IMR-90 (cell line): ENCODE measurements around the gene TRAF3. TPM values are rescaled to one million over a fixed set of nuclear protein-coding genes. Genes with fewer than 3 reads are reported as not detected.

ENCODE experiments used
- ATAC-seq: fragments of 200-7000 bp; cut with Tn5 transposase; 2 replicates; pipeline ENCODE4 v1.9.1; 2020; ENCODE audit warnings: low read depth, mild to moderate bottlenecking, moderate library complexity
- BruUV-seq: library from RNA; stranded (reverse); fragments of 400-500 nt; replicated peaks from 2 replicates; lab custom pipeline; 2021; lab: Mats Ljungman, UMichigan
- CTCF ChIA-PET: fragments of 300-600 bp; formaldehyde crosslinking; extraction: SDS; loops from one replicate; lab custom pipeline; 2021; ENCODE audit warnings: antibody characterized with exemption; lab: Yijun Ruan, JAX
- POLR2A ChIA-PET: fragments of 300-600 bp; sonication (Branson Sonifier 250); formaldehyde crosslinking; loops from one replicate; lab custom pipeline; 2022; ENCODE audit warnings: antibody characterized with exemption; ENCODE audit not compliant: unreplicated experiment; lab: Charles Lee
- DNase-seq: peaks from one replicate; pipeline ENCODE4 v3.0.0; 2013
- H2AFZ ChIP-seq: replicated peaks from 2 replicates; pipeline ENCODE3; 2013; ENCODE audit warnings: low read length, mild to moderate bottlenecking; ENCODE audit not compliant: poor library complexity
- H2AK5ac ChIP-seq: 2 replicates; pipeline ENCODE4 v1.6.1; 2013; ENCODE audit warnings: low read depth, low read length, inconsistent platforms
- H2AK9ac ChIP-seq: replicated peaks from 2 replicates; pipeline ENCODE3; 2013; ENCODE audit warnings: mild to moderate bottlenecking, low read depth, low read length, moderate library complexity; ENCODE audit not compliant: poor library complexity
- H2BK120ac ChIP-seq: 2 replicates; pipeline ENCODE4 v1.6.1; 2013; ENCODE audit warnings: low read depth, low read length, inconsistent platforms
- H2BK15ac ChIP-seq: 3 replicates; pipeline ENCODE4 v1.6.1; 2013; ENCODE audit warnings: low read depth, low read length, inconsistent platforms
- H2BK20ac ChIP-seq: 2 replicates; pipeline ENCODE4 v1.6.1; 2013; ENCODE audit warnings: low read depth, mild to moderate bottlenecking, inconsistent platforms, low read length, moderate library complexity
- H2BK5ac ChIP-seq: 2 replicates; pipeline ENCODE4 v1.6.1; 2013; ENCODE audit warnings: mild to moderate bottlenecking, low read depth, low read length, inconsistent platforms; ENCODE audit not compliant: poor library complexity, severe bottlenecking
- H3K14ac ChIP-seq: replicated peaks from 2 replicates; pipeline ENCODE4 v1.6.1; 2013; ENCODE audit warnings: low read depth, low read length, inconsistent platforms
- H3K18ac ChIP-seq: 2 replicates; pipeline ENCODE4 v1.6.1; 2013; ENCODE audit warnings: low read depth, low read length, control low read depth
- H3K23ac ChIP-seq: 2 replicates; pipeline ENCODE4 v1.6.1; 2013; ENCODE audit warnings: low read depth, low read length, inconsistent platforms
- H3K27ac ChIP-seq: 2 replicates; pipeline ENCODE4 v1.5.1; 2013; ENCODE audit warnings: mild to moderate bottlenecking, control low read depth, low read length; ENCODE audit not compliant: insufficient read depth
- H3K27me3 ChIP-seq: 2 replicates; pipeline ENCODE4 v1.6.1; 2013; ENCODE audit warnings: low read length; ENCODE audit not compliant: control insufficient read depth, insufficient read depth
- H3K36me3 ChIP-seq: 2 replicates; pipeline ENCODE4 v1.6.1; 2013; ENCODE audit warnings: low read length, mixed read lengths; ENCODE audit not compliant: control insufficient read depth, insufficient read depth
- H3K4ac ChIP-seq: 2 replicates; pipeline ENCODE4 v1.6.1; 2013; ENCODE audit warnings: low read depth, low read length, inconsistent platforms
- H3K4me1 ChIP-seq: 2 replicates; pipeline ENCODE4 v1.6.1; 2013; ENCODE audit warnings: low read length, mixed read lengths; ENCODE audit not compliant: control insufficient read depth, insufficient read depth
- H3K4me2 ChIP-seq: 2 replicates; pipeline ENCODE4 v1.6.1; 2013; ENCODE audit warnings: low read depth, mild to moderate bottlenecking, control low read depth, low read length, moderate library complexity
- H3K4me3 ChIP-seq: 2 replicates; pipeline ENCODE4 v1.5.1; 2013; ENCODE audit warnings: low read depth, mild to moderate bottlenecking, control low read depth, low read length, moderate library complexity; ENCODE audit not compliant: insufficient read depth
- H3K56ac ChIP-seq: 2 replicates; pipeline ENCODE4 v1.6.1; 2013; ENCODE audit warnings: low read length, inconsistent platforms; ENCODE audit not compliant: insufficient read depth; ENCODE audit errors: extremely low read depth
- H3K79me1 ChIP-seq, 2 experiments: 2 replicates each; pipeline ENCODE4 v1.6.1; 2013; ENCODE audit warnings: low read length in 2 of 2, inconsistent platforms in 1 of 2, low read depth in 1 of 2
- H3K9ac ChIP-seq: 2 replicates; pipeline ENCODE4 v1.6.1; 2013; ENCODE audit warnings: low read depth, low read length, control low read depth
- H3K9me1 ChIP-seq: 2 replicates; pipeline ENCODE4 v1.6.1; 2013; ENCODE audit warnings: low read length, inconsistent platforms; ENCODE audit not compliant: insufficient read depth
- H3K9me3 ChIP-seq: 2 replicates; pipeline ENCODE4 v1.6.1; 2013; ENCODE audit warnings: low read length; ENCODE audit not compliant: control insufficient read depth, insufficient read depth
- H4K20me1 ChIP-seq: 2 replicates; pipeline ENCODE4 v1.6.1; 2013; ENCODE audit warnings: low read length, inconsistent platforms; ENCODE audit not compliant: insufficient read depth
- H4K5ac ChIP-seq: 2 replicates; pipeline ENCODE4 v1.6.1; 2013; ENCODE audit warnings: mild to moderate bottlenecking, low read depth, low read length, control low read depth
- H4K8ac ChIP-seq, 2 experiments: 2 replicates each; pipeline ENCODE4 v1.6.1; 2013; ENCODE audit warnings: low read depth in 2 of 2, low read length in 2 of 2, control low read depth in 1 of 2, inconsistent platforms in 1 of 2
- H4K91ac ChIP-seq: 2 replicates; pipeline ENCODE4 v1.6.1; 2013; ENCODE audit warnings: low read depth, low read length, inconsistent platforms; ENCODE audit not compliant: insufficient read depth
- BHLHE40 ChIP-seq: fragments of 150-350 bp; IDR thresholded peaks from 2 replicates; pipeline ENCODE4 v1.6.1; 2016; ENCODE audit warnings: mild to moderate bottlenecking, low read depth, low read length
- CEBPB ChIP-seq: IDR thresholded peaks from 2 replicates; pipeline ENCODE4 v1.6.1; 2012; ENCODE audit warnings: low read depth, low read length, improper control_type of control experiment
- CHD1 ChIP-seq: IDR thresholded peaks from 2 replicates; pipeline ENCODE4 v1.6.1; 2012; ENCODE audit warnings: low read depth, low read length, improper control_type of control experiment
- FOS ChIP-seq: fragments of 150-350 bp; IDR thresholded peaks from 2 replicates; pipeline ENCODE4 v1.6.1; 2016; ENCODE audit warnings: low read depth, low read length
- MAFK ChIP-seq: IDR thresholded peaks from 2 replicates; pipeline ENCODE4 v1.6.1; 2012; ENCODE audit warnings: low read depth, low read length, improper control_type of control experiment
- MAZ ChIP-seq: IDR thresholded peaks from 2 replicates; pipeline ENCODE4 v1.6.1; 2012; ENCODE audit warnings: low read depth, mild to moderate bottlenecking, low read length, improper control_type of control experiment, moderate library complexity, borderline replicate concordance
- MXI1 ChIP-seq: IDR thresholded peaks from 2 replicates; pipeline ENCODE4 v1.6.1; 2012; ENCODE audit warnings: low read depth, mild to moderate bottlenecking, low read length, moderate library complexity, borderline replicate concordance
- NFE2L2 ChIP-seq: fragments of 150-350 bp; IDR thresholded peaks from 2 replicates; pipeline ENCODE4 v1.6.1; 2016; ENCODE audit warnings: low read depth, mild to moderate bottlenecking, low read length
- RAD21 ChIP-seq: IDR thresholded peaks from 2 replicates; pipeline ENCODE4 v1.6.1; 2012; ENCODE audit warnings: low read length, improper control_type of control experiment
- RCOR1 ChIP-seq: IDR thresholded peaks from 2 replicates; pipeline ENCODE4 v1.6.1; 2012; ENCODE audit warnings: mild to moderate bottlenecking, low read length, improper control_type of control experiment; ENCODE audit not compliant: insufficient replicate concordance
- RFX5 ChIP-seq: IDR thresholded peaks from 2 replicates; pipeline ENCODE4 v1.8.0; 2012; ENCODE audit warnings: low read depth, mild to moderate bottlenecking, low read length, moderate library complexity
- SMC3 ChIP-seq: fragments of 150-350 bp; IDR thresholded peaks from 2 replicates; pipeline ENCODE4 v1.6.1; 2016; ENCODE audit warnings: low read depth, mild to moderate bottlenecking, antibody characterized with exemption, low read length, moderate library complexity
- WGBS, 2 experiments: methylation state at CpG; one replicate each; pipeline versions ENCODE4 v1.1.5 to v1.1.7; 2013; ENCODE audit warnings: missing lambda C conversion rate in 2 of 2; ENCODE audit not compliant: insufficient read length in 1 of 2; ENCODE audit errors: extremely low coverage in 2 of 2; 5-methylcytosine and 5-hydroxymethylcytosine counted together
- dilution Hi-C: fragments of 300-500 bp; cut with HindIII; formaldehyde crosslinking; loops from one replicate; pipeline ENCODE4 v1.14.3; 2018; ENCODE audit warnings: low sequenced_read_pairs; ENCODE audit not compliant: unreplicated experiment
- in situ Hi-C: fragments of 300-500 bp; cut with MboI; formaldehyde crosslinking; loops from 3 replicates; pipeline ENCODE4 v1.14.3; 2019; ENCODE audit warnings: low sequenced_read_pairs, inconsistent platforms, mixed read lengths
- intact Hi-C: fragments of 100-400 bp; cut with micrococcal nuclease; formaldehyde crosslinking; loops from 2 replicates; pipeline ENCODE4 v1.10.0; 2022
- polyA plus RNA-seq, 3 experiments: library from polyadenylated mRNA; depleted of rRNA; stranded (reverse); fragments of >200 nt; gene quantifications; 2 replicates each; pipeline ENCODE4 v1.2.3, GENCODE V29; 2012; ENCODE audit warnings: low replicate concordance in 1 of 3
- total RNA-seq: library from RNA; depleted of rRNA; stranded (reverse); fragments of >200 nt; gene quantifications from 2 replicates; pipeline ENCODE4 v1.2.3, GENCODE V29; 2012
- TF ChIP-seq, protein P1 (sequence below): fragments of 150-350 bp; IDR thresholded peaks from 2 replicates; pipeline ENCODE4 v1.6.1; 2017; ENCODE audit warnings: mild to moderate bottlenecking, antibody characterized with exemption, low read length, low read depth
- TF ChIP-seq, protein P2 (sequence below): fragments of 150-350 bp; IDR thresholded peaks from 2 replicates; pipeline ENCODE4 v1.6.1; 2016; ENCODE audit warnings: low read depth, mild to moderate bottlenecking, low read length, moderate library complexity, borderline replicate concordance
- TF ChIP-seq, protein P3 (sequence below): conservative IDR thresholded peaks from 2 replicates; pipeline ENCODE4 v1.5.1; 2012; ENCODE audit warnings: mild to moderate bottlenecking, low read depth, low read length, improper control_type of control experiment

Gene TRAF3
- total and polyA plus RNA-seq, 2 of the 4 experiments (the other 2 are of a cell fraction) = 21.2 to 25.3 TPM

GRCh38 chr14:102923925-102924486, 146.8 kb downstream of the TRAF3 start:
- H3K4me3 ChIP-seq = no peak overlapping the region
- no peak overlapping the region for H3K56ac ChIP-seq
- no peak overlapping the region for H4K8ac ChIP-seq
- ChIA-PET CTCF (no interaction called here), POLR2A (no interaction called here)
- H2BK20ac ChIP-seq = no peak overlapping the region
- peaks cover 67% of the 10 kb centered on the region for H3K27me3 ChIP-seq
- no peak overlapping the region for H3K14ac ChIP-seq
- H4K91ac ChIP-seq = no peak overlapping the region
- dilution Hi-C loops = no loop called here
- WGBS, 2 experiments = 23% methylated on average over 4 of the region's 11 CpGs; no CpG with 5 or more reads in 1 of the 2 experiments
- no peak overlapping the region for H3K18ac ChIP-seq
- TF ChIP-seq RAD21 (no peak), MAZ (no peak), SMC3 (no peak), FOS (no peak), CEBPB (no peak), MXI1 (no peak), RCOR1 (no peak), CHD1 (no peak), BHLHE40 (no peak), MAFK (no peak), NFE2L2 (no peak), RFX5 (no peak)
- TF ChIP-seq, protein P1, sequence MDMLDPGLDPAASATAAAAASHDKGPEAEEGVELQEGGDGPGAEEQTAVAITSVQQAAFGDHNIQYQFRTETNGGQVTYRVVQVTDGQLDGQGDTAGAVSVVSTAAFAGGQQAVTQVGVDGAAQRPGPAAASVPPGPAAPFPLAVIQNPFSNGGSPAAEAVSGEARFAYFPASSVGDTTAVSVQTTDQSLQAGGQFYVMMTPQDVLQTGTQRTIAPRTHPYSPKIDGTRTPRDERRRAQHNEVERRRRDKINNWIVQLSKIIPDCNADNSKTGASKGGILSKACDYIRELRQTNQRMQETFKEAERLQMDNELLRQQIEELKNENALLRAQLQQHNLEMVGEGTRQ = no peak
- TF ChIP-seq, protein P2, sequence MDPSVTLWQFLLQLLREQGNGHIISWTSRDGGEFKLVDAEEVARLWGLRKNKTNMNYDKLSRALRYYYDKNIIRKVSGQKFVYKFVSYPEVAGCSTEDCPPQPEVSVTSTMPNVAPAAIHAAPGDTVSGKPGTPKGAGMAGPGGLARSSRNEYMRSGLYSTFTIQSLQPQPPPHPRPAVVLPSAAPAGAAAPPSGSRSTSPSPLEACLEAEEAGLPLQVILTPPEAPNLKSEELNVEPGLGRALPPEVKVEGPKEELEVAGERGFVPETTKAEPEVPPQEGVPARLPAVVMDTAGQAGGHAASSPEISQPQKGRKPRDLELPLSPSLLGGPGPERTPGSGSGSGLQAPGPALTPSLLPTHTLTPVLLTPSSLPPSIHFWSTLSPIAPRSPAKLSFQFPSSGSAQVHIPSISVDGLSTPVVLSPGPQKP = no peak
- TF ChIP-seq, protein P3, sequence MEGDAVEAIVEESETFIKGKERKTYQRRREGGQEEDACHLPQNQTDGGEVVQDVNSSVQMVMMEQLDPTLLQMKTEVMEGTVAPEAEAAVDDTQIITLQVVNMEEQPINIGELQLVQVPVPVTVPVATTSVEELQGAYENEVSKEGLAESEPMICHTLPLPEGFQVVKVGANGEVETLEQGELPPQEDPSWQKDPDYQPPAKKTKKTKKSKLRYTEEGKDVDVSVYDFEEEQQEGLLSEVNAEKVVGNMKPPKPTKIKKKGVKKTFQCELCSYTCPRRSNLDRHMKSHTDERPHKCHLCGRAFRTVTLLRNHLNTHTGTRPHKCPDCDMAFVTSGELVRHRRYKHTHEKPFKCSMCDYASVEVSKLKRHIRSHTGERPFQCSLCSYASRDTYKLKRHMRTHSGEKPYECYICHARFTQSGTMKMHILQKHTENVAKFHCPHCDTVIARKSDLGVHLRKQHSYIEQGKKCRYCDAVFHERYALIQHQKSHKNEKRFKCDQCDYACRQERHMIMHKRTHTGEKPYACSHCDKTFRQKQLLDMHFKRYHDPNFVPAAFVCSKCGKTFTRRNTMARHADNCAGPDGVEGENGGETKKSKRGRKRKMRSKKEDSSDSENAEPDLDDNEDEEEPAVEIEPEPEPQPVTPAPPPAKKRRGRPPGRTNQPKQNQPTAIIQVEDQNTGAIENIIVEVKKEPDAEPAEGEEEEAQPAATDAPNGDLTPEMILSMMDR = no peak
- no peak overlapping the region for H3K27ac ChIP-seq
- no peak overlapping the region for H2BK5ac ChIP-seq
- H3K4me1 ChIP-seq = peaks cover 5% of the 10 kb centered on the region
- H2AFZ ChIP-seq = no peak overlapping the region
- H4K5ac ChIP-seq = no peak overlapping the region
- no peak for ATAC-seq
- H3K36me3 ChIP-seq = no peaks in the 10 kb centered on the region
- intact Hi-C loops = no loop called here
- in situ Hi-C loops = no loop called here
- H2BK120ac ChIP-seq = no peak overlapping the region
- BruUV-seq = no TSS peak
- no peak overlapping the region for H3K4me2 ChIP-seq
- H3K9me1 ChIP-seq = 0 out of 2 replicates have a peak, but pooled peaks cover 3% of the 10 kb centered on the region
- H3K79me1 ChIP-seq = no peaks in the 10 kb centered on the region
- H3K9ac ChIP-seq = no peak overlapping the region
- no peak for DNase-seq
- H3K4ac ChIP-seq = no peak overlapping the region
- H3K23ac ChIP-seq = no peak overlapping the region
- H2AK9ac ChIP-seq = no peak overlapping the region
- no peak overlapping the region for H2AK5ac ChIP-seq
- H2BK15ac ChIP-seq = no peak overlapping the region
- no peaks in the 10 kb centered on the region for H4K20me1 ChIP-seq
- peaks cover 7% of the 10 kb centered on the region; the same call in 1 of the 2 replicates for H3K9me3 ChIP-seq
